Measurements from ENCODE around the gene GPD2. TPM values are rescaled to one million over a fixed set of nuclear protein-coding genes. Genes with fewer than 3 reads are reported as not detected.
"Not testable (repeated sequence)": the region's sequence is repeated elsewhere in the genome, so short reads cannot be mapped to it uniquely, and the experiment has no call there.

The GPD2 gene
- total RNA-seq, 1 donor from 2014 or later: 14.5 TPM

- intact Hi-C loops (cut with micrococcal nuclease): no loop called here
These were observed 137.9 kb downstream of the GPD2 start for GRCh38 chr2:156574112-156574511.

GRCh38 chr2:156576005-156576404, 139.8 kb downstream of the GPD2 start:
- intact Hi-C loops (cut with micrococcal nuclease): no loop called here

GRCh38 chr2:156580501-156580900, 144.3 kb downstream of the GPD2 start:
- intact Hi-C loops (cut with micrococcal nuclease): loop anchor here (10.0 kb wide), 1 partner anchor 386 kb away; no protein-coding TSS in a partner anchor

- intact Hi-C loops (cut with micrococcal nuclease): loop anchor here (10.0 kb wide), 1 partner anchor 386 kb away; no protein-coding TSS in a partner anchor
These were observed 145.1 kb downstream of the GPD2 start for GRCh38 chr2:156581280-156581679.

GRCh38 chr2:156585457-156585856, 149.3 kb downstream of the GPD2 start:
- intact Hi-C loops (cut with micrococcal nuclease): loop anchor here (5.0 to 10.0 kb wide), 4 partner anchors 307 to 1208 kb away; no protein-coding TSS in a partner anchor

- intact Hi-C loops (cut with micrococcal nuclease): loop anchor here (5.0 to 10.0 kb wide), 4 partner anchors 306 to 1209 kb away; no protein-coding TSS in a partner anchor
These were observed 150.4 kb downstream of the GPD2 start for GRCh38 chr2:156586621-156587020.

- intact Hi-C loops (cut with micrococcal nuclease): loop anchor here (1.0 to 10.0 kb wide), 10 partner anchors 153 to 1212 kb away; partner anchors contain the start of gene GPD2
These were observed 153.4 kb downstream of the GPD2 start for GRCh38 chr2:156589381-156590079.

- intact Hi-C loops (cut with micrococcal nuclease): no loop called here
These were observed 154.0 kb downstream of the GPD2 start for GRCh38 chr2:156590085-156590739.

GRCh38 chr2:156592809-156593593, 156.8 kb downstream of the GPD2 start:
- intact Hi-C loops (cut with micrococcal nuclease): no loop called here

GRCh38 chr2:156593594-156593921, 157.4 kb downstream of the GPD2 start:
- intact Hi-C loops (cut with micrococcal nuclease): no loop called here

- intact Hi-C loops (cut with micrococcal nuclease): no loop called here
These were observed 162.4 kb downstream of the GPD2 start for GRCh38 chr2:156598563-156598962.

GRCh38 chr2:156600196-156600595, 164.0 kb downstream of the GPD2 start:
- intact Hi-C loops (cut with micrococcal nuclease): no loop called here

- intact Hi-C loops (cut with micrococcal nuclease): no loop called here
These were observed 165.8 kb downstream of the GPD2 start for GRCh38 chr2:156601855-156602551.

GRCh38 chr2:156602552-156602933, 166.4 kb downstream of the GPD2 start:
- intact Hi-C loops (cut with micrococcal nuclease): no loop called here

GRCh38 chr2:156615836-156616322, 179.7 kb downstream of the GPD2 start:
- intact Hi-C loops (cut with micrococcal nuclease): no loop called here

GRCh38 chr2:156618071-156618470, 181.9 kb downstream of the GPD2 start:
- intact Hi-C loops (cut with micrococcal nuclease): not testable (repeated sequence)

- intact Hi-C loops (cut with micrococcal nuclease): no loop called here
These were observed 182.9 kb downstream of the GPD2 start for GRCh38 chr2:156619021-156619539.

GRCh38 chr2:156622491-156622890, 186.3 kb downstream of the GPD2 start:
- intact Hi-C loops (cut with micrococcal nuclease): no loop called here

- intact Hi-C loops (cut with micrococcal nuclease): no loop called here
These were observed 189.4 kb downstream of the GPD2 start for GRCh38 chr2:156625360-156626170.

- intact Hi-C loops (cut with micrococcal nuclease): no loop called here
These were observed 190.8 kb downstream of the GPD2 start for GRCh38 chr2:156626931-156627330.

Data from T-helper 1 cell treated with Interleukin-12 subunit alpha and Interleukin-12 subunit beta and Interleukin-4 antibody, amounts not matched to agents 30 ng/mL and 1 ng/mL, for 36 hours (primary cell).